Endothelial cell of umbilical vein (primary cell): ENCODE data around the gene RIT2.

Experiments used
- EZH2 ChIP-seq: IDR thresholded peaks from 2 replicates; pipeline ENCODE4 v1.6.1; 2012; ENCODE audit warnings: borderline replicate concordance, low read depth, mild to moderate bottlenecking, moderate library complexity, low read length, inconsistent platforms; ENCODE audit not compliant: severe bottlenecking
- JUN ChIP-seq: IDR thresholded peaks from 2 replicates; pipeline ENCODE4 v1.6.1; 2011; ENCODE audit warnings: borderline replicate concordance, low read depth; ENCODE audit not compliant: insufficient read length, insufficient read depth
- MYC ChIP-seq: IDR thresholded peaks from one replicate; pipeline ENCODE4 v1.6.1; 2011; ENCODE audit warnings: mild to moderate bottlenecking, low read depth, low read length
- POLR2A ChIP-seq: IDR thresholded peaks from 2 replicates; pipeline ENCODE4 v1.6.1; 2012; ENCODE audit warnings: low read depth, mild to moderate bottlenecking, control low read depth, low read length
- TF ChIP-seq, protein P1 (sequence below), 2 donors: IDR thresholded peaks; 1 replicate in 1 of 2; 2 replicates in 1 of 2; pipeline ENCODE4 v1.5.1; 2011; ENCODE audit warnings: low read length in 2 of 2, mild to moderate bottlenecking in 2 of 2, moderate library complexity in 2 of 2, control low read depth in 1 of 2, inconsistent platforms in 1 of 2, low read depth in 1 of 2; ENCODE audit not compliant: insufficient read depth in 1 of 2; ENCODE audit errors: extremely low read depth in 1 of 2
- TF ChIP-seq, protein P2 (sequence below): IDR thresholded peaks from 2 replicates; pipeline ENCODE4 v1.6.1; 2011; ENCODE audit not compliant: insufficient read depth, insufficient read length

DNA sequence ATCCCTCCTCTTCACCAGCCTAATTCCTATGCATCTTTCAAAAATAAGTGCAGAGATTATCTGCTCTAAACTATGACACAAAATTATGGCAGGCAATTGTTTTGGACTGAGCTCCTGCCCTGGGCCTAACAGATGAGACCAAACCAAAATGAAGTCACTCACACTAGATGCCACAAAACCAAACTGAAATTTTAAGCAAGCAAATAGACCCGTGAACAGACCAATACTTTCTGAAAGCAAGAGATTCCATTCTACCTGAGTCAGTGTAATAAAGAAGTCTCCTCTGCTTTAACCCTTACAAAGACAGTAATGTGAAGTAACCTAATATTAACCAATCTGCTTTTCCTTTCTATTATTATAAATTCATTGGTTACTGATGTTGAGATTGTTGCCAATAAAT, 84.3 kb downstream of the RIT2 start:
- TF ChIP-seq, protein P1, sequence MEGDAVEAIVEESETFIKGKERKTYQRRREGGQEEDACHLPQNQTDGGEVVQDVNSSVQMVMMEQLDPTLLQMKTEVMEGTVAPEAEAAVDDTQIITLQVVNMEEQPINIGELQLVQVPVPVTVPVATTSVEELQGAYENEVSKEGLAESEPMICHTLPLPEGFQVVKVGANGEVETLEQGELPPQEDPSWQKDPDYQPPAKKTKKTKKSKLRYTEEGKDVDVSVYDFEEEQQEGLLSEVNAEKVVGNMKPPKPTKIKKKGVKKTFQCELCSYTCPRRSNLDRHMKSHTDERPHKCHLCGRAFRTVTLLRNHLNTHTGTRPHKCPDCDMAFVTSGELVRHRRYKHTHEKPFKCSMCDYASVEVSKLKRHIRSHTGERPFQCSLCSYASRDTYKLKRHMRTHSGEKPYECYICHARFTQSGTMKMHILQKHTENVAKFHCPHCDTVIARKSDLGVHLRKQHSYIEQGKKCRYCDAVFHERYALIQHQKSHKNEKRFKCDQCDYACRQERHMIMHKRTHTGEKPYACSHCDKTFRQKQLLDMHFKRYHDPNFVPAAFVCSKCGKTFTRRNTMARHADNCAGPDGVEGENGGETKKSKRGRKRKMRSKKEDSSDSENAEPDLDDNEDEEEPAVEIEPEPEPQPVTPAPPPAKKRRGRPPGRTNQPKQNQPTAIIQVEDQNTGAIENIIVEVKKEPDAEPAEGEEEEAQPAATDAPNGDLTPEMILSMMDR (IDR thresholded peaks at IDR 0.05; ENCODE audit: extremely low read depth in 1 of 2, insufficient read depth in 1 of 2, low read depth in 1 of 2, low read length in 2 of 2) = no peak
- TF ChIP-seq POLR2A (no peak), EZH2 (no peak), JUN (no peak), MYC (no peak)
- TF ChIP-seq, protein P2, sequence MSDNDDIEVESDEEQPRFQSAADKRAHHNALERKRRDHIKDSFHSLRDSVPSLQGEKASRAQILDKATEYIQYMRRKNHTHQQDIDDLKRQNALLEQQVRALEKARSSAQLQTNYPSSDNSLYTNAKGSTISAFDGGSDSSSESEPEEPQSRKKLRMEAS = no peak
